Measurements from ENCODE around the gene ZNF746.

Gene ZNF746

GRCh38 chr7:149478754-149479153 is 18.9 kb downstream of the ZNF746 start:
- TF ChIP-seq, protein P1, sequence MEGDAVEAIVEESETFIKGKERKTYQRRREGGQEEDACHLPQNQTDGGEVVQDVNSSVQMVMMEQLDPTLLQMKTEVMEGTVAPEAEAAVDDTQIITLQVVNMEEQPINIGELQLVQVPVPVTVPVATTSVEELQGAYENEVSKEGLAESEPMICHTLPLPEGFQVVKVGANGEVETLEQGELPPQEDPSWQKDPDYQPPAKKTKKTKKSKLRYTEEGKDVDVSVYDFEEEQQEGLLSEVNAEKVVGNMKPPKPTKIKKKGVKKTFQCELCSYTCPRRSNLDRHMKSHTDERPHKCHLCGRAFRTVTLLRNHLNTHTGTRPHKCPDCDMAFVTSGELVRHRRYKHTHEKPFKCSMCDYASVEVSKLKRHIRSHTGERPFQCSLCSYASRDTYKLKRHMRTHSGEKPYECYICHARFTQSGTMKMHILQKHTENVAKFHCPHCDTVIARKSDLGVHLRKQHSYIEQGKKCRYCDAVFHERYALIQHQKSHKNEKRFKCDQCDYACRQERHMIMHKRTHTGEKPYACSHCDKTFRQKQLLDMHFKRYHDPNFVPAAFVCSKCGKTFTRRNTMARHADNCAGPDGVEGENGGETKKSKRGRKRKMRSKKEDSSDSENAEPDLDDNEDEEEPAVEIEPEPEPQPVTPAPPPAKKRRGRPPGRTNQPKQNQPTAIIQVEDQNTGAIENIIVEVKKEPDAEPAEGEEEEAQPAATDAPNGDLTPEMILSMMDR (IDR thresholded peaks at IDR 0.05; ENCODE audit: insufficient read depth, low read length, missing control alignments), result no peak
- ChIA-PET POLR2A (no interaction called here), CTCF (interaction anchor here (0.7 to 2.3 kb wide), 4 partner anchors 10 to 154 kb away, joined by 3 to 10 read pairs (median 4); partner anchors contain the start of gene ZNF777)
- no peak overlapping the region for H3K4me3 ChIP-seq (ENCODE audit: low read depth, low read length)
- no peak for DNase-seq (ENCODE audit: low read depth, low spot score)

- ChIA-PET CTCF (no interaction called here), POLR2A (no interaction called here)
- no peak overlapping the region for H3K4me3 ChIP-seq (ENCODE audit: low read depth, low read length)
- TF ChIP-seq, protein P1 (IDR thresholded peaks at IDR 0.05; ENCODE audit: insufficient read depth, low read length, missing control alignments), result no peak
- DNase-seq (ENCODE audit: low read depth, low spot score), result no peak
Observed at GRCh38 chr7:149477494-149478443, 19.8 kb downstream of the ZNF746 start.

- TF ChIP-seq, protein P1 (IDR thresholded peaks at IDR 0.05; ENCODE audit: insufficient read depth, low read length, missing control alignments), result no peak
- no peak overlapping the region for H3K4me3 ChIP-seq (ENCODE audit: low read depth, low read length)
- DNase-seq (ENCODE audit: low read depth, low spot score), result no peak
- CTCF ChIA-PET, result interaction anchor here (0.9 to 1.5 kb wide), 2 partner anchors 11 to 15 kb away, joined by 3 read pairs; partner anchors contain the start of gene ZNF777
- POLR2A ChIA-PET, result no interaction called here
Observed at GRCh38 chr7:149476791-149477190, 20.8 kb downstream of the ZNF746 start.

GRCh38 chr7:149475121-149476045 is 22.2 kb downstream of the ZNF746 start:
- ChIA-PET POLR2A (no interaction called here), CTCF (interaction anchor here (1.5 kb wide), 1 partner anchor 14 kb away, joined by 3 read pairs; the partner anchor contains the start of gene ZNF777)
- DNase-seq (ENCODE audit: low read depth, low spot score), result no peak
- TF ChIP-seq, protein P1 (IDR thresholded peaks at IDR 0.05; ENCODE audit: insufficient read depth, low read length, missing control alignments), result no peak
- H3K4me3 ChIP-seq (ENCODE audit: low read depth, low read length), result no peak overlapping the region

GRCh38 chr7:149474309-149475120 is 23.1 kb downstream of the ZNF746 start:
- ChIA-PET CTCF (no interaction called here), POLR2A (no interaction called here)
- TF ChIP-seq, protein P1 (IDR thresholded peaks at IDR 0.05; ENCODE audit: insufficient read depth, low read length, missing control alignments), result no peak
- no peak for DNase-seq (ENCODE audit: low read depth, low spot score)
- no peak overlapping the region for H3K4me3 ChIP-seq (ENCODE audit: low read depth, low read length)
